Parathyroid adenoma (tissue), 2 donors: Measurements from ENCODE around the gene ZNF502.

ENCODE experiments used
- H2AFZ ChIP-seq: fragments of 300-600 bp; sonication (generic); one replicate; pipeline ENCODE4 v1.7.0; 2017; ENCODE audit warnings: antibody characterized with exemption, mild to moderate bottlenecking
- H3K27ac ChIP-seq: fragments of 300-600 bp; sonication (generic); one replicate; pipeline ENCODE4 v1.7.0; 2017
- H3K27me3 ChIP-seq: fragments of 300-600 bp; sonication (generic); one replicate; pipeline ENCODE4 v1.7.0; 2017; ENCODE audit warnings: low read length; ENCODE audit not compliant: control insufficient read depth, insufficient read depth
- H3K36me3 ChIP-seq: fragments of 300-600 bp; sonication (generic); one replicate; pipeline ENCODE4 v1.7.0; 2017; ENCODE audit warnings: low read length; ENCODE audit not compliant: control insufficient read depth, insufficient read depth
- H3K4me1 ChIP-seq: fragments of 300-600 bp; sonication (generic); one replicate; pipeline ENCODE4 v1.7.0; 2017; ENCODE audit warnings: control low read depth
- H3K4me2 ChIP-seq: fragments of 300-600 bp; sonication (generic); one replicate; pipeline ENCODE4 v1.7.0; 2017; ENCODE audit warnings: low read length
- H3K4me3 ChIP-seq: fragments of 300-600 bp; sonication (generic); one replicate; pipeline ENCODE4 v1.7.0; 2017; ENCODE audit warnings: low read depth, low read length
- H3K79me2 ChIP-seq: fragments of 300-600 bp; sonication (generic); one replicate; pipeline ENCODE4 v1.7.0; 2017; ENCODE audit warnings: control low read depth
- H3K9ac ChIP-seq: fragments of 300-600 bp; sonication (generic); one replicate; pipeline ENCODE4 v1.7.0; 2017; ENCODE audit warnings: mild to moderate bottlenecking
- H3K9me3 ChIP-seq: fragments of 300-600 bp; sonication (generic); one replicate; pipeline ENCODE4 v1.7.0; 2017; ENCODE audit warnings: low read length; ENCODE audit not compliant: control insufficient read depth
- TF ChIP-seq, protein P1 (sequence below): fragments of 300-600 bp; sonication (generic); IDR thresholded peaks from one replicate; pipeline ENCODE4 v1.7.0; 2017; ENCODE audit warnings: antibody characterized with exemption, mild to moderate bottlenecking
- donor health status: primary hyperparathyroidism.

Gene ZNF502

DNA sequence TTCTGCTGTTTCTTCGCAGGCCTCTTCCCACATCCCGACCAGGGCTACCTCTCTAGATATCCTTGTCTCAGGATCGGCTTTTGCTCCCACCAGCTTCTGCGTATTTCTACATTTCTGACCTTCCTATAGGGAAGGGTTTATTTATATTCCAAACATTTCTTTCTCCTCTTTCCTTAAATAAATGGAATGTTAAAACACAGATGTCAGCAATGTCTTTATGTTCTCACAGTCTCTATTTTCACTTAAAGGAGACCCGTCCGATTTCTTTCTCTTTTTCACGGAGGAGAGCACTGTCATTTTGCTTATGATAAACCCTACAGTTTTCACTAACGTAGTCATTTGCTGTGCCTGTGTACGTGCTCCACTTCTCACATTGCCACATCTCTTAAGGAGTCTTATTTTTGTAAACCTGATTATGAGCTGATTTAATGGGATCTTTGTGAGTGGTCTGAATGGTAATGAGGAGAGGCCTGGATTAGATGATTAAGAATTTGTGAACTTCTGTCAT, 49.8 kb downstream of the ZNF502 start:
- peak overlapping the region; percentile 90 for H2AFZ ChIP-seq
- H3K9me3 ChIP-seq: no peaks in the 10 kb centered on the region
- TF ChIP-seq, protein P1, sequence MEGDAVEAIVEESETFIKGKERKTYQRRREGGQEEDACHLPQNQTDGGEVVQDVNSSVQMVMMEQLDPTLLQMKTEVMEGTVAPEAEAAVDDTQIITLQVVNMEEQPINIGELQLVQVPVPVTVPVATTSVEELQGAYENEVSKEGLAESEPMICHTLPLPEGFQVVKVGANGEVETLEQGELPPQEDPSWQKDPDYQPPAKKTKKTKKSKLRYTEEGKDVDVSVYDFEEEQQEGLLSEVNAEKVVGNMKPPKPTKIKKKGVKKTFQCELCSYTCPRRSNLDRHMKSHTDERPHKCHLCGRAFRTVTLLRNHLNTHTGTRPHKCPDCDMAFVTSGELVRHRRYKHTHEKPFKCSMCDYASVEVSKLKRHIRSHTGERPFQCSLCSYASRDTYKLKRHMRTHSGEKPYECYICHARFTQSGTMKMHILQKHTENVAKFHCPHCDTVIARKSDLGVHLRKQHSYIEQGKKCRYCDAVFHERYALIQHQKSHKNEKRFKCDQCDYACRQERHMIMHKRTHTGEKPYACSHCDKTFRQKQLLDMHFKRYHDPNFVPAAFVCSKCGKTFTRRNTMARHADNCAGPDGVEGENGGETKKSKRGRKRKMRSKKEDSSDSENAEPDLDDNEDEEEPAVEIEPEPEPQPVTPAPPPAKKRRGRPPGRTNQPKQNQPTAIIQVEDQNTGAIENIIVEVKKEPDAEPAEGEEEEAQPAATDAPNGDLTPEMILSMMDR: no peak
- H3K27ac ChIP-seq: no peak overlapping the region
- peak overlapping the region; percentile 90 for H3K4me2 ChIP-seq
- H3K27me3 ChIP-seq: no peaks in the 10 kb centered on the region
- H3K4me3 ChIP-seq: peak overlapping the region; percentile 90
- H3K9ac ChIP-seq: no peak overlapping the region
- H3K36me3 ChIP-seq: no peaks in the 10 kb centered on the region
- H3K79me2 ChIP-seq: peaks cover 15% of the 10 kb centered on the region
- peaks cover 8% of the 10 kb centered on the region for H3K4me1 ChIP-seq

DNA sequence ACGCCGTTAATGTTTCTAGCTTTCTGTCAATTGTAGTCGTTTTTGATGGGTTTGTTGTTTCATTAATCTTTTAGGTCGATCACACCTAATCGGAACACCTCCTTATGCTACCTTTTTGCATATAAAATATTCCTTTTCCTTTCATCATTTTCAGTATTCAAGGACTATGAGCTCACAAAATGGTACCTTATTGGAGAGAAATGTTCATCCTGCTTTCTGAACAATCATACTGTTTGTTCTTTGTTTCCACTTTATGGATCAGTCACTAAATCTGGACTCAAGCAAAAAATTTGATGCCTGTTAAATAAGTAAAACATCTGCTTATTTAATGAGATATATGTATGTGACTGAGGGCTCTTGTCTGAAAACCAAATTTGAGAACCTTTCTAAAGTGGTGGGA, 50.2 kb downstream of the ZNF502 start:
- Histone ChIP-seq H3K4me3 (no peak overlapping the region), H3K27ac (no peak overlapping the region), H3K27me3 (no peaks in the 10 kb centered on the region), H3K4me2 (no peak overlapping the region), H3K4me1 (peaks cover 8% of the 10 kb centered on the region), H3K79me2 (peaks cover 10% of the 10 kb centered on the region), H3K36me3 (no peaks in the 10 kb centered on the region), H3K9ac (no peak overlapping the region), H3K9me3 (no peaks in the 10 kb centered on the region), H2AFZ (peak overlapping the region; percentile 90)
- TF ChIP-seq, protein P1: no peak

DNA sequence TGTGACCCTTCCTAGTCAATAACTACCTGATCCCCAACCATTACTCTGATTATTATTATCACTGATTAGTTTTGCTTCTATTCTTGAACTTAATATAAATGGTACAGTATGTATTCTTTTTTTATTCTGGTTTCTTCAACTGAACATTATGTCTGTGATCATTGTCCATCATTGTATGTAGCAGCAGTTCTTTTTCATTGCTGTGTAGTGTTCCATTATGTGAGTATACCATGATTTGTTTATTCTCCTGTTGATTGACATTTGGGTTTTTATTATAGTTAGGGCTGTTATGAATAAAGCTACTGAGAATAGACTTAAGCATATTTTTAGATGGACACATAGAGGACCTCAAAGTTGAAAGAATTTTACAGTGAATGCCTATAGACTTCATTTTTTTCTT, 51.8 kb downstream of the ZNF502 start:
- Histone ChIP-seq H3K27me3 (no peaks in the 10 kb centered on the region), H3K36me3 (no peaks in the 10 kb centered on the region), H2AFZ (no peak overlapping the region), H3K79me2 (peaks cover 10% of the 10 kb centered on the region), H3K4me1 (peaks cover 8% of the 10 kb centered on the region), H3K9me3 (no peaks in the 10 kb centered on the region), H3K4me3 (no peak overlapping the region), H3K27ac (no peak overlapping the region), H3K9ac (no peak overlapping the region), H3K4me2 (no peak overlapping the region)
- TF ChIP-seq, protein P1: no peak

DNA sequence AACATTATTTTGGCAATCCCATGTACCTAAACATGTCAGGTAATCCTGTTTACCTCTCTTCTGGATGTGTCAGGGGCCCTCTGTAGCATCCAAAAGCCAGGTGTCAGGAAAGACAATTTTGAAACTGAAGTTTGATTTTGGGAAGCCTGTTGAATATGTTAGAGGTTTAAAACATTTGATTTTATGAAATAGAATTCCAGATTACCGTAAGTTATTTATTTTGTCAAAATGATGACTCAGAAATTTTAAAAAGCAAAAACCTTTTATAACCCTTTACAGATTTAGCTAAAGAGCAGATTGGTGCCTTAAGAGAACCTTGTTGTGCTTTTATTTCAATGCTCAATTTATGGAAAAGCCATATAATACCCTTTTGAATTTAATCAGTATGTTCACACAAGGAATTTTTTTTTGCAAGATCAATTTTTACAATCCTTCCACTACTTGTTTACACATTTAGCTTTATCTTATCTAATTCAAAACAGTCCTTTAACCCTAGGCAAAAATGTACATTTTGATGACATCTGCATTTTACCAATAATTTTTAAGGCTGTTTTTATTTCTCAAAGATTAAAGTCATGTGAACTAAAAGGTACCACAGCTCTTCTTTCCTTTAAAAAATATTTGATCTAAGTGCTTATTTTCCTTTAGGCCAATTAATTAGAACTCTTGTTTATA, 59.1 kb downstream of the ZNF502 start:
- no peaks in the 10 kb centered on the region for H3K9me3 ChIP-seq
- no peak overlapping the region for H3K9ac ChIP-seq
- H2AFZ ChIP-seq: no peak overlapping the region
- H3K27ac ChIP-seq: no peak overlapping the region
- H3K4me3 ChIP-seq: no peak overlapping the region
- no peaks in the 10 kb centered on the region for H3K27me3 ChIP-seq
- H3K4me1 ChIP-seq: no peaks in the 10 kb centered on the region
- no peaks in the 10 kb centered on the region for H3K79me2 ChIP-seq
- TF ChIP-seq, protein P1: no peak
- H3K36me3 ChIP-seq: no peaks in the 10 kb centered on the region
- no peak overlapping the region for H3K4me2 ChIP-seq

DNA sequence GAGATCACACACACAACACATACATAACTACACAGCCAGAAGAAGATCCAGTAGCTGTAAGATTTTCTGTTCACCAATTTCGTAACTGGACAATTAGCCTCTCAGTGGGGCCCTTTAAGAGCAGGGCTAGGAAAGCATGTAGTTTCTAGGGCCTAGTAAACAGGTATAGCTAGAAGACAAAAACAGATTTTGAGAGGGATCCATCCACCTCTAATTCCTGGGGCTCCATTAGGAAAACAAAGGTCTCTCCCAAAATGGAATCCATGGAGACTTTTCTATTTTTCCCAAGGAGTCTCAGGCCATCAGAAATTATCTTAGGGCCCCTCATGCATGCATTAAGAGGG, 59.6 kb downstream of the ZNF502 start:
- no peak overlapping the region for H3K4me3 ChIP-seq
- TF ChIP-seq, protein P1: no peak

More for the DNA sequence above, 59.6 kb downstream of the ZNF502 start:
- H3K27me3 ChIP-seq: no peaks in the 10 kb centered on the region
- H2AFZ ChIP-seq: no peak overlapping the region
- no peaks in the 10 kb centered on the region for H3K79me2 ChIP-seq
- no peak overlapping the region for H3K9ac ChIP-seq
- H3K27ac ChIP-seq: no peak overlapping the region
- no peaks in the 10 kb centered on the region for H3K9me3 ChIP-seq
- H3K4me2 ChIP-seq: no peak overlapping the region
- H3K36me3 ChIP-seq: no peaks in the 10 kb centered on the region
- no peaks in the 10 kb centered on the region for H3K4me1 ChIP-seq
